Measurements from ENCODE around the gene SLC25A52.
A peak's percentile ranks its signal among the peaks of the same experiment; 100 is the strongest.

SLC25A52 gene

GRCh38 chr18:31723639-31723989 lies 37.1 kb downstream of the SLC25A52 start:
- H3K27me3 ChIP-seq (ENCODE audit: insufficient read depth, low read length) = no peaks in the 10 kb centered on the region; the same call in 1 of the 2 replicates
- no peak overlapping the region for H2AFZ ChIP-seq (ENCODE audit: low read length)

GRCh38 chr18:31722369-31722957 lies 38.2 kb downstream of the SLC25A52 start:
- Histone ChIP-seq H3K9ac (ENCODE audit: low read length) (no peak overlapping the region), H3K4me3 (ENCODE audit: low read depth, low read length, poor library complexity, severe bottlenecking) (no peak overlapping the region)

More at GRCh38 chr18:31723639-31723989, 37.1 kb downstream of the SLC25A52 start:
- H3K36me3 ChIP-seq (ENCODE audit: insufficient read depth, low read length) = no peaks in the 10 kb centered on the region
- no peak overlapping the region for H3K4me2 ChIP-seq (ENCODE audit: low read length)
- no peaks in the 10 kb centered on the region for H3K4me1 ChIP-seq (ENCODE audit: insufficient read depth, low read length, severe bottlenecking)
- H4K20me1 ChIP-seq (ENCODE audit: insufficient read depth, low read length) = no peaks in the 10 kb centered on the region
- H3K79me2 ChIP-seq (ENCODE audit: insufficient read depth, low read length) = no peaks in the 10 kb centered on the region
- no peaks in the 10 kb centered on the region for H3F3A ChIP-seq (ENCODE audit: insufficient read depth, low read length)
- H3K9ac ChIP-seq (ENCODE audit: low read length) = no peak overlapping the region
- H3K4me3 ChIP-seq (ENCODE audit: low read depth, low read length, poor library complexity, severe bottlenecking) = no peak overlapping the region
- H3K27ac ChIP-seq (ENCODE audit: low read depth, low read length, poor library complexity, severe bottlenecking) = no peak overlapping the region
- no peaks in the 10 kb centered on the region for H3K9me3 ChIP-seq (ENCODE audit: low read length)
- no peaks in the 10 kb centered on the region for H3K9me2 ChIP-seq (ENCODE audit: low read depth, low read length)
- TF ChIP-seq EZH2 (IDR thresholded peaks at IDR 0.05; ENCODE audit: borderline replicate concordance, low read length) = no peak
- no peak for TF ChIP-seq CTCF (IDR thresholded peaks at IDR 0.05; ENCODE audit: low read length)

GRCh38 chr18:31721601-31722000 lies 39.1 kb downstream of the SLC25A52 start:
- TF ChIP-seq EZH2 (IDR thresholded peaks at IDR 0.05; ENCODE audit: borderline replicate concordance, low read length) (no peak), CTCF (IDR thresholded peaks at IDR 0.05; ENCODE audit: low read length) (no peak)
- Histone ChIP-seq H3F3A (ENCODE audit: insufficient read depth, low read length) (no peaks in the 10 kb centered on the region), H3K4me2 (ENCODE audit: low read length) (no peak overlapping the region), H3K79me2 (ENCODE audit: insufficient read depth, low read length) (no peaks in the 10 kb centered on the region), H4K20me1 (ENCODE audit: insufficient read depth, low read length) (no peaks in the 10 kb centered on the region), H3K9ac (ENCODE audit: low read length) (no peak overlapping the region), H3K9me2 (ENCODE audit: low read depth, low read length) (no peaks in the 10 kb centered on the region), H3K4me3 (ENCODE audit: low read depth, low read length, poor library complexity, severe bottlenecking) (no peak overlapping the region), H3K36me3 (ENCODE audit: insufficient read depth, low read length) (no peaks in the 10 kb centered on the region), H3K27me3 (ENCODE audit: insufficient read depth, low read length) (no peaks in the 10 kb centered on the region; the same call in 1 of the 2 replicates), H2AFZ (ENCODE audit: low read length) (no peak overlapping the region), H3K9me3 (ENCODE audit: low read length) (no peaks in the 10 kb centered on the region), H3K4me1 (ENCODE audit: insufficient read depth, low read length, severe bottlenecking) (no peaks in the 10 kb centered on the region), H3K27ac (ENCODE audit: low read depth, low read length, poor library complexity, severe bottlenecking) (no peak overlapping the region)

More at GRCh38 chr18:31722369-31722957, 38.2 kb downstream of the SLC25A52 start:
- no peak overlapping the region for H3K27ac ChIP-seq (ENCODE audit: low read depth, low read length, poor library complexity, severe bottlenecking)
- H3K9me3 ChIP-seq (ENCODE audit: low read length) = no peaks in the 10 kb centered on the region
- no peaks in the 10 kb centered on the region for H3K79me2 ChIP-seq (ENCODE audit: insufficient read depth, low read length)
- no peaks in the 10 kb centered on the region for H3F3A ChIP-seq (ENCODE audit: insufficient read depth, low read length)
- H3K36me3 ChIP-seq (ENCODE audit: insufficient read depth, low read length) = no peaks in the 10 kb centered on the region
- H2AFZ ChIP-seq (ENCODE audit: low read length) = no peak overlapping the region
- H3K27me3 ChIP-seq (ENCODE audit: insufficient read depth, low read length) = no peaks in the 10 kb centered on the region; the same call in 1 of the 2 replicates
- no peaks in the 10 kb centered on the region for H3K9me2 ChIP-seq (ENCODE audit: low read depth, low read length)
- no peak overlapping the region for H3K4me2 ChIP-seq (ENCODE audit: low read length)
- no peak for TF ChIP-seq EZH2 (IDR thresholded peaks at IDR 0.05; ENCODE audit: borderline replicate concordance, low read length)
- peak; percentile 79 for TF ChIP-seq CTCF (IDR thresholded peaks at IDR 0.05; ENCODE audit: low read length)
- no peaks in the 10 kb centered on the region for H4K20me1 ChIP-seq (ENCODE audit: insufficient read depth, low read length)
- no peaks in the 10 kb centered on the region for H3K4me1 ChIP-seq (ENCODE audit: insufficient read depth, low read length, severe bottlenecking)
